Measurements from ENCODE around the gene CRACR2B.
A peak's percentile ranks its signal among the peaks of the same experiment; 100 is the strongest.

CRACR2B gene

DNA sequence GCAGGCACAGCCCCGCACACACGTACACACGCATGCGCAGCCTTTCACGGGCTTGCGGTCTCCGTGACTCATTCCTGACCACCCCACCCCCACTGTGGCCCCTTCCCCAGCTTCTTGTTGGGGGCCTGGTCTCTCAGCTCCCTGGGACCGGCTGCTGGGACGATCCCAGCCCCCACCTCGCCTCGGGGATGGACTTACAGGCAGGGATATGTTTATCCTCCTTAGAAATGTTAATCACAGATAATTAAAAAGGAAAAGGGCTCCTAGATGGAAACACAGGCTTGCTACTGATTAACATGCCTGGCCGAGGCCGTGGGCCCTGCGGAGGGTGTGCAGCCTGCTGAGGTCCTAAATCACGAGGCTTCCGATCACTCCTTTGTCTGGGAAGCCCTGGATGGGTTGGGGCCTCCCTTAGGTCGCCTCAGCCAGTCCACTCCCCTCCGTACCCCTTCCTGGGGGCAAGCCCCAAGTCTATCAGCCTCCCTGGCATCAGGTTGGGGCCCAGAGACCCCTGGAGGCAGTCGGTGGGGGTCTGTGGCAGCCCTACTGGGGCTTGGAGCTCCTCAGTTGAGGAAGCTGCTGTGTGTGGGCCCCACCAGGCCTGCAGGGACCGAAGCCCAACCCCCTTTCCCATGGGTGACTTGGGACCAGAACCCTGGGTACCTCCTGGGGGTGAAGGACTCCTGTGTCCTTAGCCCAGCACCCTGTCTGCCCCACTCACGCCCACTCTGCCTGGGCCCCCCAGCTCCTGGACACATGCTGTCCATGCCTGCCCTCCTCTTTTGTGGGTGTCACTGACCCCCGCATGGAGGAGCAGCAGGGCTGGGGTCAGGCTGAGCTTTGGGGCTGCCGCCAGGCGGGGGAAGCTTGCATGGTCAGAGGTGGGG, 35.5 kb downstream of the CRACR2B start:
- TF ChIP-seq POLR2A (IDR thresholded peaks at IDR 0.05; ENCODE audit: low read depth, low read length) (no peak), POLR2AphosphoS5 (IDR thresholded peaks at IDR 0.05; ENCODE audit: low read depth, low read length) (no peak), TAF1 (IDR thresholded peaks at IDR 0.05; ENCODE audit: borderline replicate concordance, low read depth, low read length) (no peak)
- FAIRE-seq (no peak), DNase-seq (ENCODE audit: insufficient read length) (no peak)

- FAIRE-seq (no peak), DNase-seq (ENCODE audit: insufficient read length) (no peak)
- TF ChIP-seq TAF1 (IDR thresholded peaks at IDR 0.05; ENCODE audit: borderline replicate concordance, low read depth, low read length) (no peak), POLR2AphosphoS5 (IDR thresholded peaks at IDR 0.05; ENCODE audit: low read depth, low read length) (no peak), POLR2A (IDR thresholded peaks at IDR 0.05; ENCODE audit: low read depth, low read length) (no peak)
These were observed 36.5 kb downstream of the CRACR2B start for GRCh38 chr11:863910-864827.

DNA sequence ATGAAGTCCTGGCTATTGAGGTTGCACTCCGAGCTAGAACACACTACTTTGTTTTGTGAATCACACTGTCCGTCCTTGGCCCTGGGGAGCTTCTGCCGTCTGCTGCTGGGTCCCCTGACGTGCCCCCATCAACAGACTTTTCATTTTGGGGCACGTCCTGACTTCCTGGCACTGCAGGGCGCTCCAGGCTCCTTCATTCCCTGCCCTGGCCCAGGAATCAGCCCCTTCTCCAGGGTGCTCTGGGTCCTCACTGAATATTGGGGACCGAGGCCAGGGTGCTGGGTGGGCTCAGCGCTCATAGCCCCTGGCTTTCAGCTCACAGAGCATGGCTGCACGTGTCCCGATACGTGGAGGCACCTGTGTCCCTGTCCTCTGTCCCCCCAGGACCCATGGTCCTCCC, 37.2 kb downstream of the CRACR2B start:
- FAIRE-seq (no peak), DNase-seq (ENCODE audit: insufficient read length) (no peak)
- TF ChIP-seq POLR2A (IDR thresholded peaks at IDR 0.05; ENCODE audit: low read depth, low read length) (no peak), POLR2AphosphoS5 (IDR thresholded peaks at IDR 0.05; ENCODE audit: low read depth, low read length) (no peak), TAF1 (IDR thresholded peaks at IDR 0.05; ENCODE audit: borderline replicate concordance, low read depth, low read length) (no peak)

DNA sequence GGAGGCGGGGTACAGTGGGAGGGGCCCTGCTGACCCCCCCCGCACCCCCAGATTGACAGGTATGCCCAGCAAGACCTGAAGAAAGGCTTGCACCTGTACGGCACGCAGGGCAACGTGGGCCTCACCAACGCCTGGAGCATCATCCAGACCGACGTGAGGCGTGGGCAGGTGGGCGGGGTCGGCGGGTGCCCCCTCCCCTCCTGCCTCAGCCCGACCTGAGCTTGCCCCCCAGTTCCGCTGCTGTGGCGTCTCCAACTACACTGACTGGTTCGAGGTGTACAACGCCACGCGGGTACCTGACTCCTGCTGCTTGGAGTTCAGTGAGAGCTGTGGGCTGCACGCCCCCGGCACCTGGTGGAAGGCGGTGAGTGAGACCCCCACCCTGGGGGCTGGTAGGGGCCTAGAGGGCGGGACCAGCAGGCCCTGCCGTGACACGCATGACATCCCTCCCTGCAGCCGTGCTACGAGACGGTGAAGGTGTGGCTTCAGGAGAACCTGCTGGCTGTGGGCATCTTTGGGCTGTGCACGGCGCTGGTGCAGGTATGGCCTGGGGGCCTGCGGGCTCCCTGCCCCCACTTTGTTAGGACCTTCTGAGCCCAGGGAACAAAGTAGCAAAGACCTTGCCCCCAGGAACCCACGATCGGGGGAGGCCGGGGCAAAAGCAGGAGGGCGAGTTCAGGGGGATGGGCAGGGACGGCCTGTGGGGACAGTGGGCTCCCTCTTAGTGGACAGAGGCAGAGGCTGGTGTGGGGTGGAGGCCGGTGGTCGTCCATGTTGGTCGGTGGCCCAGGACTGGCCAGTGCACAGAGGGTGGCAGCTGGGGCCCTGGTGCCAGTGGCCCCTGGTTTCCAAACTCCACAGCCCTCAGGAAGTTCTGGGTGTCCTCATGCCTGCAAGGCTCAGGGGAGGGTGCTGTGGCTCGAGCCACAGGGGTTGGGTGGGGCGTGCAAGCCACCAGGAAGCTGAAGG, 38.0 kb downstream of the CRACR2B start:
- DNase-seq (ENCODE audit: insufficient read length) (no peak), FAIRE-seq (no peak)
- TF ChIP-seq POLR2AphosphoS5 (IDR thresholded peaks at IDR 0.05; ENCODE audit: low read depth, low read length): no peak
- TF ChIP-seq TAF1 (IDR thresholded peaks at IDR 0.05; ENCODE audit: borderline replicate concordance, low read depth, low read length): no peak
- TF ChIP-seq POLR2A (IDR thresholded peaks at IDR 0.05; ENCODE audit: low read depth, low read length): no peak

GRCh38 chr11:866481-866880, 38.8 kb downstream of the CRACR2B start:
- TF ChIP-seq TAF1 (IDR thresholded peaks at IDR 0.05; ENCODE audit: borderline replicate concordance, low read depth, low read length): no peak
- no peak for TF ChIP-seq POLR2A (IDR thresholded peaks at IDR 0.05; ENCODE audit: low read depth, low read length)
- TF ChIP-seq POLR2AphosphoS5 (IDR thresholded peaks at IDR 0.05; ENCODE audit: low read depth, low read length): no peak
- FAIRE-seq (no peak), DNase-seq (ENCODE audit: insufficient read length) (no peak)

DNA sequence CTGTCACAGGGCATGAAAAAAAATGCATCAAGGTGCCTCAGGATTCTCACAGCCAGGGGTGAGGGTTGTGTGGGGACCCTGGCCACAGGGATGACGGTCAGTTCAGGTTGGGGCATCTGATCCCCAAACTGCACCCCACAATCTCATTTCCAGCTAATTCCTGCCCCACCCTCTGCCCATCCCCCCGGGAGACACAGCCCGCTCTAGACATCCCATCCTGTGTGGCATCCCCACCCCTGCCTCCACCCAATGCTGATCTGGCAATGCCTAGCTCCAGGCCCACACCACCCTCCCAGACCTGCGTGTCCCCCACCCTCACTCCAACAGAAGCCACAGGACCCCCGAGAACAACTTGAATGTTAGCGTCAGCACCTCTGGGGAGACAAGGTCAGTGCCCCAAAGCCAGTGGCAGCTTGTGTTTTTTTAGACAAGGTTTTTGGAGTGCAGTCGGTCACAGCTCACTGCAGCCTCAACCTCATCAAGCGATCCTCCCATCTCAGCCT, 40.2 kb downstream of the CRACR2B start:
- TF ChIP-seq POLR2A (IDR thresholded peaks at IDR 0.05; ENCODE audit: low read depth, low read length) (no peak), POLR2AphosphoS5 (IDR thresholded peaks at IDR 0.05; ENCODE audit: low read depth, low read length) (no peak), TAF1 (IDR thresholded peaks at IDR 0.05; ENCODE audit: borderline replicate concordance, low read depth, low read length) (no peak)
- FAIRE-seq (no peak), DNase-seq (ENCODE audit: insufficient read length) (no peak)

DNA sequence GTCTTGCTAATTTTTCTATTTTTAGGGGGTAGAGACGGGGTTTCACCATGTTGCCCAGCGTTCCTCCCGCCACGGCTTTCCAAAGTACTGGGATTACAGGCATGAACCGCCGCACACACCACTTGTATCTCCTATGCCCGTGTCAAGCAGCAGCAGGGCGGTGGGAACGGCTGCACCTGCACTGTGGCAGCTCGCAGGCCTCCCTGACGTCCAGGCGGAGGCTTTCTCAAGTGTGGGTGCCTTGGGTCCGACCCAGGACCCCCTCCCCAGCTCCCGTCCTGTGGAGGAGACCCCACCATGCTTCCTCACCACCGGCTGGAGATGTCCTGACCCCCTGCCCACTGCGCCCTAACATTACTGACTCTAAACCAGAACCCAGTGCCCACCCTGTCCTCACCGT, 40.7 kb downstream of the CRACR2B start:
- TF ChIP-seq POLR2A (IDR thresholded peaks at IDR 0.05; ENCODE audit: low read depth, low read length) (no peak), TAF1 (IDR thresholded peaks at IDR 0.05; ENCODE audit: borderline replicate concordance, low read depth, low read length) (no peak)
- DNase-seq (ENCODE audit: insufficient read length): no peak
- FAIRE-seq: no peak

- no peak for DNase-seq (ENCODE audit: insufficient read length)
- FAIRE-seq: no peak
- TF ChIP-seq TAF1 (IDR thresholded peaks at IDR 0.05; ENCODE audit: borderline replicate concordance, low read depth, low read length) (no peak), POLR2AphosphoS5 (IDR thresholded peaks at IDR 0.05; ENCODE audit: low read depth, low read length) (no peak), POLR2A (IDR thresholded peaks at IDR 0.05; ENCODE audit: low read depth, low read length) (no peak)
These were observed 41.1 kb downstream of the CRACR2B start for GRCh38 chr11:868802-869201.

- TF ChIP-seq POLR2AphosphoS5 (IDR thresholded peaks at IDR 0.05; ENCODE audit: low read depth, low read length) (no peak), POLR2A (IDR thresholded peaks at IDR 0.05; ENCODE audit: low read depth, low read length) (no peak), TAF1 (IDR thresholded peaks at IDR 0.05; ENCODE audit: borderline replicate concordance, low read depth, low read length) (no peak)
- FAIRE-seq (no peak), DNase-seq (ENCODE audit: insufficient read length) (no peak)
These were observed 41.8 kb downstream of the CRACR2B start for GRCh38 chr11:869399-870126.

GRCh38 chr11:870127-870413, 42.4 kb downstream of the CRACR2B start:
- TF ChIP-seq POLR2A (IDR thresholded peaks at IDR 0.05; ENCODE audit: low read depth, low read length) (no peak), POLR2AphosphoS5 (IDR thresholded peaks at IDR 0.05; ENCODE audit: low read depth, low read length) (0 out of 2 replicates have a peak, but pooled peaks have one; percentile 6)
- FAIRE-seq: no peak
- no peak for DNase-seq (ENCODE audit: insufficient read length)
